Esophagus squamous epithelium (tissue), 4 donors: ENCODE results near the gene RAVER2.

Source experiments
- CTCF ChIP-seq, 6 experiments: fragments of 450-650 bp in 4 of 6; fragments of 200-600 bp in 2 of 6; sonication (generic) in 2 of 6; IDR thresholded peaks; one replicate each; pipeline ENCODE4 v1.5.1; 2016 to 2019; ENCODE audit warnings: antibody characterized with exemption in 6 of 6, mild to moderate bottlenecking in 4 of 6, moderate library complexity in 4 of 6
- POLR2A ChIP-seq, 4 donors: fragments of 450-650 bp; IDR thresholded peaks; one replicate each; pipeline ENCODE4 v1.6.1; 2017; ENCODE audit warnings: antibody characterized with exemption in 4 of 4, mild to moderate bottlenecking in 4 of 4, moderate library complexity in 3 of 4

DNA sequence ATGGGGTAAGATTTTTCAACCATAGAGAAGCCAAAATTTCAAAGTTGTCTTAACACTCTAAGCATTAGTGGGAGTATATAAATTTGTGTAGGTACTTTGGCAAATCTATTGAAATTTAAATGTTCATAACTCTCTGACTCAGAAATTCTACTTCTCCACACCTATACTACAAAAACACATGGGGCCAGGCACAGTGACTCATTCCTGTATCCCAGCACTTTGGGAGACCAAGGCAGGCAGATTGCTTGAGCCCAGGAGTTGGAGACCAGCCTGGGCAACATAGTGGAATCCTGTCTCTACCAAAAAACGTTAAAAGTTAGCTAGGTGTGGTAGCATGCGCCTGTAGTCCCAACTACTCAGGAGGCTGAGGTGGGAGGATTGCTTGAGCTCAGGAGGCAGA, 41.3 kb upstream of the RAVER2 start:
- TF ChIP-seq CTCF (IDR thresholded peaks at IDR 0.05) (no peak), POLR2A (IDR thresholded peaks at IDR 0.05) (no peak)
